HG03342 (cell line): ENCODE data around the gene SUB1.

ENCODE experiments used
- ATAC-seq: cut with Tn5 transposase; IDR thresholded peaks from one replicate; pipeline ENCODE4 v1.9.1; 2021; ENCODE audit warnings: mild to moderate bottlenecking, moderate library complexity; ENCODE audit not compliant: unreplicated experiment

Gene SUB1

GRCh38 chr5:32638309-32638708, 53.0 kb downstream of the SUB1 start:
- no peak for ATAC-seq

- ATAC-seq, result no peak
Observed at GRCh38 chr5:32639943-32640342, 54.6 kb downstream of the SUB1 start.

GRCh38 chr5:32642276-32643002, 57.1 kb downstream of the SUB1 start:
- no peak for ATAC-seq

- no peak for ATAC-seq
Observed at GRCh38 chr5:32645246-32645645, 59.9 kb downstream of the SUB1 start.

- no peak for ATAC-seq
Observed at GRCh38 chr5:32646061-32646969, 61.0 kb downstream of the SUB1 start.

- ATAC-seq, result no peak
Observed at GRCh38 chr5:32651088-32651487, 65.7 kb downstream of the SUB1 start.

GRCh38 chr5:32651638-32652037, 66.3 kb downstream of the SUB1 start:
- ATAC-seq, result no peak
